ENCODE data around the gene FOXP2.

- TF ChIP-seq YY1 (IDR thresholded peaks at IDR 0.05) (no peak), GABPA (IDR thresholded peaks at IDR 0.05 in 1 of 2, conservative IDR thresholded peaks at IDR 0.05 in 1 of 2) (no peak), JUND (IDR thresholded peaks at IDR 0.05) (no peak), CTCF (IDR thresholded peaks at IDR 0.05; ENCODE audit: low read depth, low read length, missing input control) (no peak), REST (IDR thresholded peaks at IDR 0.05) (no peak), RAD21 (IDR thresholded peaks at IDR 0.05) (no peak), MAX (IDR thresholded peaks at IDR 0.05) (no peak), ZBTB33 (IDR thresholded peaks at IDR 0.05) (no peak), TAF1 (conservative IDR thresholded peaks at IDR 0.05) (no peak)
Observed at GRCh38 chr7:114432061-114432460, 17.4 kb downstream of the FOXP2 start.
